ENCODE measurements around the gene R3HDM2.

DNA sequence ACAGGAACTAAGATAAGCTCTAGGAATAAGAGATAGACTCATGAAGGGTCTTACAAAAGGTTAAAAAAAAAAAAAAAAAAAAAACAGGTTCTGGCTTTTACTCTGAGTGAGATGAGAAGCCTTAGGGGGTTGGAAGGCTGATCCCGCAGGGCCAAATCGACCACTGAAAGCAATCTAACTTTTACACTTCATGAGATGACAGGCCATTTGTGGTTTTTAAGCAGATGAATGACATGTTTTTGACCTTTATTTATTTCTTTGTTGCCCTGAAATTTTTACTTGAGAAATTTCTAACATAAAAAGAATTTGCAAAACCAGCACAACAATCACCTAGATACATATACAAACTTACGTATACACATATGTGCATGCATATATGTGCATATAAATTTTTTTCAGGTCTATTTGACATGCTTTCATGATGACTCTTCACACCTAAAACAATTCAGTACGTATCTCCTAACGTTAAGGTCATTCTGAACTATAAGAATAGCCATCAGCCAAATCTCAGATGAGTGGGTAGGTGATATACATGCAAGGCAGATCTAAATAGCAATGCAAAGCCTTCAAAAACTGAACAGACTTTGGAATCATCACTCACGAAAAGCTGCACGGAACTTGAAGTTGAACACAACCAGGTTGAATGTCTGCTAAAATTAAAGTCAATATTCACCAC, 87.0 kb downstream of the R3HDM2 start:
- TF ChIP-seq POLR2AphosphoS5 (IDR thresholded peaks at IDR 0.05) = no peak
- no peak for TF ChIP-seq POLR2A (IDR thresholded peaks at IDR 0.05)
